Small intestine (tissue), 7 donors: ENCODE measurements around the gene AGAP2. TPM values are rescaled to one million over a fixed set of nuclear protein-coding genes. Genes with fewer than 3 reads are reported as not detected.
"Not testable (repeated sequence)": the region's sequence is repeated elsewhere in the genome, so short reads cannot be mapped to it uniquely, and the experiment has no call there.

Experiments used
- DNase-seq, 2 donors: peaks; one replicate each; pipeline versions ENCODE4 v3.0.0 to v3.0.0-alpha.2; 2013
- FAIRE-seq: peaks from 2 replicates; lab custom pipeline; 2012; peaks lifted over from hg19 to GRCh38; lab: Jason Lieb, UNC
- H3K27ac ChIP-seq, 3 donors: one replicate each; pipeline ENCODE4 v1.5.1; 2013; ENCODE audit warnings: low read length in 2 of 3, mild to moderate bottlenecking in 2 of 3, control low read depth in 1 of 3, inconsistent platforms in 1 of 3, low read depth in 1 of 3, moderate library complexity in 1 of 3
- H3K27me3 ChIP-seq, 3 donors: one replicate each; pipeline ENCODE4 v1.6.1; 2013; ENCODE audit warnings: low read length in 3 of 3, inconsistent platforms in 1 of 3; ENCODE audit not compliant: control insufficient read depth in 3 of 3, insufficient read depth in 3 of 3
- H3K36me3 ChIP-seq, 3 donors: one replicate each; pipeline ENCODE4 v1.6.1; 2013; ENCODE audit warnings: low read length in 3 of 3, inconsistent platforms in 1 of 3, low read depth in 1 of 3, mild to moderate bottlenecking in 1 of 3, moderate library complexity in 1 of 3; ENCODE audit not compliant: control insufficient read depth in 3 of 3, insufficient read depth in 2 of 3
- H3K4me1 ChIP-seq, 3 donors: one replicate each; pipeline ENCODE4 v1.6.1; 2013; ENCODE audit warnings: low read length in 2 of 3, inconsistent platforms in 1 of 3, low read depth in 1 of 3, mild to moderate bottlenecking in 1 of 3, moderate library complexity in 1 of 3; ENCODE audit not compliant: control insufficient read depth in 3 of 3, insufficient read depth in 2 of 3
- H3K4me3 ChIP-seq, 3 donors: one replicate each; pipeline ENCODE4 v1.5.1; 2013; ENCODE audit warnings: low read length in 3 of 3, control low read depth in 1 of 3, inconsistent platforms in 1 of 3, low read depth in 1 of 3, mild to moderate bottlenecking in 1 of 3, moderate library complexity in 1 of 3
- H3K9me3 ChIP-seq, 2 donors: one replicate each; pipeline ENCODE4 v1.6.1; 2013; ENCODE audit warnings: low read depth in 1 of 2, low read length in 1 of 2; ENCODE audit not compliant: control insufficient read depth in 2 of 2, insufficient read depth in 1 of 2
- WGBS, 3 donors: extraction: QIAGEN DNeasy Blood & Tissue Kit; methylation state at CpG; one replicate each; pipeline ENCODE4 v1.1.7; 2013; 5-methylcytosine and 5-hydroxymethylcytosine counted together
- polyA plus RNA-seq, 4 donors: library from polyadenylated mRNA; stranded (reverse) in 3 of 4; unstranded in 1 of 4; fragments of 200-250 nt in 3 of 4; fragments of 120-200 nt in 1 of 4; gene quantifications; one replicate each; pipeline versions ENCODE4 v1.2.1 to v1.2.3, GENCODE V29; 2013
- donor health status: healthy with polysubstance abuse.
- donor health status: control.
- donor health status: control.
- donor health status: Bipolar disorder and iron deficiency.
- donor health status: healthy.

The AGAP2 gene
- polyA plus RNA-seq, 4 donors: 0.67 to 1.8 (median 0.92) TPM

DNA sequence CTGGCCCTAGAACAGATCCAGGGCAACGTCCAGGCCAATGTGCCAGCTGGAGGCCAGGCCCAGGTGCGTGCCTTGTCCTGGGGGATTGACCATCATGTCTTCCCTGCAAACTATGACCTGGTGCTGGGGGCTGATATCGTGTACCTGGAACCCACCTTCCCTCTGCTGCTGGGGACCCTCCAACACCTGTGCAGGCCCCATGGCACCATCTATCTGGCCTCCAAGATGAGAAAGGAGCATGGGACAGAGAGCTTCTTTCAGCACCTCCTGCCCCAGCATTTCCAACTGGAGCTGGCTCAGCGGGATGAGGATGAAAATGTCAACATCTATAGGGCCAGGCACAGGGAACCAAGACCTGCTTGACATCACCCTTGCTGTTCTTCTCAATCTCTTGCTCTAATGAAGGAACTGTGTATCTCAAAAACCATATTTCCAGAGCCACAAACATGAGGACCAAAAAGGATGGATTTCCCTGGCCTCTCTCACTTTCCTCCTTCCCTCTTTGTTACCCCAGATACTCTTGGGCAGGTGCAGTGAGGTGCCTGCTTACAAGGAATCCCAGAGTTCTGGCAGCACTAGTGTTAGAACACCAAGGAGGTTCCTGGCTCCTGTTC lies 41.8 kb upstream of the AGAP2 start:
- no peak overlapping the region for H3K27ac ChIP-seq
- H3K9me3 ChIP-seq: no peaks in the 10 kb centered on the region
- no peak for DNase-seq
- no peak overlapping the region for H3K4me3 ChIP-seq
- peaks cover 0 to 22% (median 0%) of the 10 kb centered on the region in 3 donors for H3K36me3 ChIP-seq
- no peak for FAIRE-seq
- H3K27me3 ChIP-seq: no peaks in the 10 kb centered on the region
- 89 to 93% (median 91%) methylated on average over 4 of the region's 4 CpGs for WGBS, 3 donors
- peaks cover 0 to 7% (median 2%) of the 10 kb centered on the region in 3 donors for H3K4me1 ChIP-seq

DNA sequence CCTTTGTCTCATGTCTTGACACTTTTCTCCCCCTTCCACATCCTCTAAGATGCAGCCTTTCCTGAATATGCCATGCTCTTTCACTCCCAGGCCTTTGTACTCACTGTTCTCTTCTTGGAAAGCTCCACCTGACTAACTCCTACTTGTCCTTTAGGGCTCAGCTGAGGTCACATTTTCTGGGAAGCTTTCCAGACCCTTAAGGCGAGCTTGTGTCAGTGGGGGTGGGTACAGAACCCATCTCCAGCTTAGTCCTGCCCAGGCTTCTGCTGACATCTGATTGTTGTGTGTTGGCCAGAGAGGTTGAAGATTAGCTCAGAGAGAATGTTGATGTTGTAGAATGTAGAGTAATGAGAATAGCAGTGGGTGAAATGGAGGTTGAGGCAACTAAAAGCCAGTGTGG lies 41.2 kb upstream of the AGAP2 start:
- Histone ChIP-seq H3K27ac (no peak overlapping the region), H3K9me3 (no peaks in the 10 kb centered on the region), H3K27me3 (no peaks in the 10 kb centered on the region), H3K36me3 (peaks cover 0 to 17% (median 0%) of the 10 kb centered on the region in 3 donors), H3K4me3 (no peak overlapping the region), H3K4me1 (peaks cover 0 to 7% (median 2%) of the 10 kb centered on the region in 3 donors)
- DNase-seq: no peak
- WGBS, 3 donors: 68 to 78% (median 73%) methylated on average over 1 of the region's 1 CpG
- FAIRE-seq: no peak

DNA sequence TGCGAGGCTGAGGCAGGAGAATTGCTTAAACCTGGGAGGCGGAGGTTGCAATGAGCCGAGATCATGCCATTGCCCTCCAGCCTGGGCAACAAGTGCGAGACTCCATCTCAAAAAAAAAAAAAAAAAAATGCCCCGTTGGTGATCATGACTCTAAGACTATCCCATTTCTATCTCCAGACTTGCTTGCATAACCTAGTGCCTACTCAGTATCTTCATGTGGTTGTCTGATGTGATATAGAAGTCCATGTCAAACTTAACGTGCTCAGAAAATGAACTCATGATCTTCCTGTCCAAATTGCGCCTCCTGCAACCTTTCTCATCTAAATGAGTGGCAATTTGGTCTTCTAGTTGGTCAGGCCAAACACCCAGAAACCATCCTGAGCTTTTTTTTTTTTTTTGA lies 39.4 kb upstream of the AGAP2 start:
- Histone ChIP-seq H3K27me3 (no peaks in the 10 kb centered on the region), H3K4me1 (peaks cover 0 to 2% (median 0%) of the 10 kb centered on the region in 3 donors), H3K27ac (no peak overlapping the region), H3K4me3 (no peak overlapping the region), H3K9me3 (no peaks in the 10 kb centered on the region), H3K36me3 (peaks cover 0 to 15% (median 0%) of the 10 kb centered on the region in 3 donors)
- FAIRE-seq (no peak), DNase-seq (no peak)
- WGBS, 3 donors: 87 to 94% (median 89%) methylated on average over 7 of the region's 7 CpGs

DNA sequence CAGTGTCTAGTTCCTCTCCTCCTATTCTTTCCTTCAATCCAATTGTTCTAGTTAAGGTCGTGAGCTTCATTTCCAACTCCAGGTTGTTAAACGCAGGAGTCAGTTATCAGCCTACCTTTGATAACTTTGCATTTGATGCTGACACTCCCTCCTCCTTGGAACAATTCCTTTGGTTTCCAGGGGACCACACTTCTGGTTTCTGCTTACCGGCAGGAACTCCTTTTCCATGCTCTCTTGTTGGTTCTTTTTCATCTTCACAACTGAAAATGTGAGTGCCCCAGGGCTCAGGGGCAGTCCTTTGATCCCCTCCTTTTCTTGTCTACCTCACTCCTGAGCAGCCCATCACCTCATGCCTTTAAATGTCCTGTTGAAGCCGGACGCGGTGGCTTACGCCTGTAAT lies 38.8 kb upstream of the AGAP2 start:
- H3K9me3 ChIP-seq: no peaks in the 10 kb centered on the region
- DNase-seq (no peak), FAIRE-seq (no peak)
- no peak overlapping the region for H3K4me3 ChIP-seq
- WGBS, 3 donors: 87 to 90% (median 90%) methylated on average over 7 of the region's 7 CpGs
- no peak overlapping the region for H3K27ac ChIP-seq
- H3K27me3 ChIP-seq: no peaks in the 10 kb centered on the region
- peaks cover 0 to 2% (median 0%) of the 10 kb centered on the region in 3 donors for H3K4me1 ChIP-seq
- H3K36me3 ChIP-seq: peaks cover 0 to 15% (median 0%) of the 10 kb centered on the region in 3 donors

DNA sequence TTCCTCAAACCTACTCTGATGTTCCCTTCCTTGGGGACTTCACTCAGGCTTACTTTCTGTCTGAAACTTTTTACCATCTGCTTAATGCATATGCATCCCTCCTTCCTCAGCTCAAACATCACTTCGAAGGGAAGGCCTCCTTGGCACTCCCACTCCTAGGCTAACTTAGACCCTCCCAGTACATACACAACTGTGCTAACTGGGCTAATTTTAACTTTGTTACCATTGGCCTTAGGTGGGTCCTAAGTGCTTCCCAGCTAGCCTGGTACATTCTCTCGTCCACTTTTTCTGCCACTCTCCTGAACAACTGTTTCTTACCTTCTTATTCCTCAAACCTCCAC lies 37.7 kb upstream of the AGAP2 start:
- H3K27ac ChIP-seq: no peak overlapping the region

DNA sequence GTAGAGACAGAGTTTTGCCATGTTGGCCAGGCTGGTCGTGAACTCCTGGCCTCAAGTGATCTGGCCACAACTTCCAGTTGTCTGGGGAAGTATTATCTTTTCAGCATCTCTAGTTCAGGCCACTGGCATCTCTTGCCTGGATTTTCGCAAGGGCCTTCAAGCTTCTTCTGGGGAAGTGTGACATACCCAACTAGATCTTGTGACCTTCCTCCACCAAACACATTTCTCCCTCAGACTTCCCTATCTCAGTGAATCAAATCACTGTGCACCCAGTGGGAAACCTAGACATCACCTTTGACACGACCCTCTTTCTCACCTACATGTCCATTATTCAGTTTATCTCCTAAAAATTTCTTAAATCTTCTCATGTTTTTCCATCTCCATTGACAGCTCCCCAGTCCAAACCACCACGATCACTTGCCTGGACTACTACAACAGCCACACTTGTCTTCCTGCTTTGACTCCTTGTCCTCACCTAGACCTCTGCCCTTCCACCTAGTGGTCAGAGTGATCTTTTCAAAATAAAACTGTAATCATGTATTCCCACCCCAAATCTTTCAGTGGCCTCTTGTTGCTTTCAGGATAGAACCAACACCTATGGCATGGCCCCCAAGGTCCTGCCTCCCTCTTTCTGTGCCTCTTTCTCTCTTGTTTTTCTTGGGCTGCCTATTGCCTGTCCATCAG lies 37.2 kb upstream of the AGAP2 start:
- H3K4me1 ChIP-seq: peaks cover 0 to 10% (median 6%) of the 10 kb centered on the region in 3 donors
- FAIRE-seq: no peak
- H3K27ac ChIP-seq: no peak overlapping the region
- no peaks in the 10 kb centered on the region for H3K9me3 ChIP-seq
- H3K27me3 ChIP-seq: no peaks in the 10 kb centered on the region
- peaks cover 0 to 18% (median 0%) of the 10 kb centered on the region in 3 donors for H3K36me3 ChIP-seq
- DNase-seq: no peak
- 78 to 83% (median 83%) methylated on average over 4 of the region's 4 CpGs for WGBS, 3 donors
- no peak overlapping the region for H3K4me3 ChIP-seq

More for the DNA sequence above, 37.7 kb upstream of the AGAP2 start:
- peaks cover 0 to 5% (median 4%) of the 10 kb centered on the region in 3 donors for H3K4me1 ChIP-seq
- DNase-seq (no peak), FAIRE-seq (no peak)
- H3K36me3 ChIP-seq: peaks cover 0 to 15% (median 0%) of the 10 kb centered on the region in 3 donors
- no peaks in the 10 kb centered on the region for H3K27me3 ChIP-seq
- no peak overlapping the region for H3K4me3 ChIP-seq
- H3K9me3 ChIP-seq: no peaks in the 10 kb centered on the region
- WGBS, 3 donors: 86 to 98% (median 89%) methylated on average over 2 of the region's 2 CpGs

DNA sequence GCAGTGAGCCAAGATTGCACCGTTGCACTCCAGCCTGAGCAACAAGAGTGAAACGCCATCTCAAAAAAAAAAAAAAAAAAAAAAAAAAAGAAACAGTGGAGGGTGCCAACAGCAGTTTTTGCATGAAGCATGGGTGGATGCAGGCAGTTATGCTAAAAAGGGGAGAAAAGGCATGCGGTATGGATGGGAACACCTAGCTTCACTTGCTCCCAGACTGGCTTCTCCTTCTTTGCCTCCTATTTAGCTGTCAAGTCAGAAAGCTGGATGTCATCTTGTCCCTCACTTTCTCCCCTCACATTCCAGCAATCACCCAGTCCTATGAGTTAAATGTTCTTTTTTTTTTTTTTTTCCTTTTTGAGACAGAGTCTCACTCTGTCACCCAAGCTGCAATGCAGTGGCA lies 36.5 kb upstream of the AGAP2 start:
- Histone ChIP-seq H3K9me3 (no peaks in the 10 kb centered on the region), H3K36me3 (peaks cover 0 to 20% (median 0%) of the 10 kb centered on the region in 3 donors), H3K27ac (no peak overlapping the region), H3K4me1 (peaks cover 0 to 11% (median 6%) of the 10 kb centered on the region in 3 donors), H3K4me3 (no peak overlapping the region), H3K27me3 (no peaks in the 10 kb centered on the region)
- 84 to 90% (median 86%) methylated on average over 3 of the region's 3 CpGs for WGBS, 3 donors
- DNase-seq (no peak), FAIRE-seq (no peak)

DNA sequence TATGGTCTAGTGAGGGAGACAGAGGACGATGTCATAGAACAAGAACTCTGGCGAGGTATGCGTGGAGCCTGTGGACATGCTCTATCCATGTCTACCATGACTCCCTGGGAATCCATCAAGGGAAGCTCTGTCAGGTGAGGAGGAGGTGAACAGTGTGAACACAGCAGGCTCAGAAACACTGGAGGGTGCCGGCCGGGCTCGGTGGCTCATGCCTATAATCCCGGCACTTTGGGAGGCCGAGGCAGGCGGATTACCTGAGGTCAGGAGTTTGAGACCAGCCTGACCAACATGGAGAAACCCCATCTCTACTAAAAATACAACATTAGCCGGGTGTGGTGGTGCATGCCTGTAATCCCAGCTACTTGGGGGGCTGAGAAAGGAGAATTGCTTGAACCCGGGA lies 36.1 kb upstream of the AGAP2 start:
- H3K27me3 ChIP-seq, FAIRE-seq, DNase-seq, H3K4me3 ChIP-seq, H3K9me3 ChIP-seq, H3K27ac ChIP-seq: not testable (repeated sequence)
- H3K4me1 ChIP-seq: peaks cover 0 to 11% (median 6%) of the 10 kb centered on the region in 3 donors
- WGBS, 3 donors: 94 to 97% (median 96%) methylated on average over 11 of the region's 11 CpGs
- H3K36me3 ChIP-seq: peaks cover 0 to 19% (median 0%) of the 10 kb centered on the region in 3 donors
